ENCODE data around the gene HLA-A. TPM values are rescaled to one million over a fixed set of nuclear protein-coding genes. Genes with fewer than 3 reads are reported as not detected.

The HLA-A gene
- total RNA-seq, 2 donors from 2014 or later = 272 to 536 TPM

GRCh38 chr6:29984232-29984631 lies 41.9 kb downstream of the HLA-A start:
- H3K27me3 ChIP-seq = no peaks in the 10 kb centered on the region
- H3K27ac ChIP-seq = no peak overlapping the region
- H3K9me3 ChIP-seq = no peaks in the 10 kb centered on the region
- no peaks in the 10 kb centered on the region for H3K4me1 ChIP-seq
- H3K36me3 ChIP-seq = no peaks in the 10 kb centered on the region
- no peak overlapping the region for H3K4me3 ChIP-seq
- TF ChIP-seq CTCF (IDR thresholded peaks at IDR 0.05) = no peak
- DNase-seq (ENCODE audit: low spot score) = no peak

GRCh38 chr6:29984992-29985391 lies 42.7 kb downstream of the HLA-A start:
- DNase-seq (ENCODE audit: low spot score) = no peak
- no peaks in the 10 kb centered on the region for H3K9me3 ChIP-seq
- H3K27me3 ChIP-seq = no peaks in the 10 kb centered on the region
- no peaks in the 10 kb centered on the region for H3K36me3 ChIP-seq
- H3K27ac ChIP-seq = no peak overlapping the region
- no peak for TF ChIP-seq CTCF (IDR thresholded peaks at IDR 0.05)
- no peak overlapping the region for H3K4me3 ChIP-seq
- no peaks in the 10 kb centered on the region for H3K4me1 ChIP-seq

GRCh38 chr6:29986179-29986781 lies 43.9 kb downstream of the HLA-A start:
- Histone ChIP-seq H3K4me3 (no peak overlapping the region), H3K27me3 (no peaks in the 10 kb centered on the region), H3K36me3 (no peaks in the 10 kb centered on the region), H3K27ac (no peak overlapping the region), H3K4me1 (no peaks in the 10 kb centered on the region), H3K9me3 (no peaks in the 10 kb centered on the region)
- no peak for DNase-seq (ENCODE audit: low spot score)
- TF ChIP-seq CTCF (IDR thresholded peaks at IDR 0.05) = no peak

- H3K27me3 ChIP-seq = no peaks in the 10 kb centered on the region
- no peak overlapping the region for H3K27ac ChIP-seq
- no peaks in the 10 kb centered on the region for H3K4me1 ChIP-seq
- DNase-seq (ENCODE audit: low spot score) = no peak
- no peaks in the 10 kb centered on the region for H3K9me3 ChIP-seq
- no peak overlapping the region for H3K4me3 ChIP-seq
- no peaks in the 10 kb centered on the region for H3K36me3 ChIP-seq
- no peak for TF ChIP-seq CTCF (IDR thresholded peaks at IDR 0.05)
These were observed 46.9 kb downstream of the HLA-A start for GRCh38 chr6:29989211-29989610.

- no peaks in the 10 kb centered on the region for H3K9me3 ChIP-seq
- no peaks in the 10 kb centered on the region for H3K27me3 ChIP-seq
- no peak for TF ChIP-seq CTCF (IDR thresholded peaks at IDR 0.05)
- no peaks in the 10 kb centered on the region for H3K4me1 ChIP-seq
- no peak overlapping the region for H3K27ac ChIP-seq
- no peak overlapping the region for H3K4me3 ChIP-seq
- no peak for DNase-seq (ENCODE audit: low spot score)
- no peaks in the 10 kb centered on the region for H3K36me3 ChIP-seq
These were observed 48.6 kb downstream of the HLA-A start for GRCh38 chr6:29990931-29991330.

GRCh38 chr6:29992807-29993206 lies 50.5 kb downstream of the HLA-A start:
- no peaks in the 10 kb centered on the region for H3K27me3 ChIP-seq
- TF ChIP-seq CTCF (IDR thresholded peaks at IDR 0.05) = no peak

More at GRCh38 chr6:29992807-29993206, 50.5 kb downstream of the HLA-A start:
- no peak for DNase-seq (ENCODE audit: low spot score)
- no peaks in the 10 kb centered on the region for H3K9me3 ChIP-seq
- no peaks in the 10 kb centered on the region for H3K4me1 ChIP-seq
- H3K36me3 ChIP-seq = no peaks in the 10 kb centered on the region
- no peak overlapping the region for H3K4me3 ChIP-seq
- no peak overlapping the region for H3K27ac ChIP-seq
